GM23248 (cell line): ENCODE results near the gene GLUD1. TPM values are rescaled to one million over a fixed set of nuclear protein-coding genes. Genes with fewer than 3 reads are reported as not detected.
"Not testable (repeated sequence)": the region's sequence is repeated elsewhere in the genome, so short reads cannot be mapped to it uniquely, and the experiment has no call there.

ENCODE experiments used
- DNase-seq: peaks from one replicate; pipeline ENCODE4 v3.0.0-alpha.2; 2015
- H2AFZ ChIP-seq: fragments of 200-600 bp; sonication (generic); 2 replicates; pipeline ENCODE4 v1.6.1; 2016; ENCODE audit warnings: antibody characterized with exemption
- H3F3A ChIP-seq: fragments of 200-600 bp; sonication (generic); 2 replicates; pipeline ENCODE4 v1.6.1; 2016; ENCODE audit warnings: mild to moderate bottlenecking, antibody characterized with exemption, mixed run types; ENCODE audit not compliant: insufficient read depth
- H3K27ac ChIP-seq: fragments of 200-600 bp; sonication (generic); 2 replicates; pipeline ENCODE4 v1.5.1; 2016; ENCODE audit warnings: mild to moderate bottlenecking
- H3K27me3 ChIP-seq: fragments of 200-600 bp; sonication (generic); replicated peaks from 2 replicates; pipeline ENCODE4 v1.6.1; 2016; ENCODE audit warnings: mild to moderate bottlenecking; ENCODE audit not compliant: insufficient read depth
- H3K36me3 ChIP-seq: fragments of 200-600 bp; sonication (generic); 2 replicates; pipeline ENCODE4 v1.6.1; 2016; ENCODE audit warnings: low read depth, mild to moderate bottlenecking
- H3K4me1 ChIP-seq: fragments of 200-600 bp; sonication (generic); 2 replicates; pipeline ENCODE4 v1.6.1; 2016; ENCODE audit warnings: mild to moderate bottlenecking; ENCODE audit not compliant: insufficient read depth
- H3K4me2 ChIP-seq: fragments of 200-600 bp; sonication (generic); one replicate; pipeline ENCODE4 v1.6.1; 2016; ENCODE audit warnings: mild to moderate bottlenecking; ENCODE audit not compliant: unreplicated experiment
- H3K4me3 ChIP-seq: fragments of 200-600 bp; sonication (generic); 2 replicates; pipeline ENCODE4 v1.5.1; 2016; ENCODE audit warnings: mild to moderate bottlenecking
- H3K79me2 ChIP-seq: fragments of 200-600 bp; sonication (generic); 2 replicates; pipeline ENCODE4 v1.6.1; 2016; ENCODE audit warnings: mild to moderate bottlenecking; ENCODE audit not compliant: insufficient read depth
- H3K9ac ChIP-seq: fragments of 200-600 bp; sonication (generic); 2 replicates; pipeline ENCODE4 v1.6.1; 2016; ENCODE audit warnings: mild to moderate bottlenecking
- H3K9me2 ChIP-seq: fragments of 200-600 bp; sonication (generic); 2 replicates; pipeline ENCODE4 v1.6.1; 2016; ENCODE audit warnings: mixed run types, mild to moderate bottlenecking, moderate library complexity; ENCODE audit not compliant: insufficient read depth
- H3K9me3 ChIP-seq: fragments of 200-600 bp; sonication (generic); one replicate; pipeline ENCODE4 v1.6.1; 2017; ENCODE audit warnings: low read depth
- H4K20me1 ChIP-seq: fragments of 200-600 bp; sonication (generic); 2 replicates; pipeline ENCODE4 v1.6.0; 2016; ENCODE audit not compliant: insufficient read depth
- EZH2 ChIP-seq: fragments of 200-600 bp; sonication (generic); IDR thresholded peaks from 2 replicates; pipeline ENCODE4 v1.6.1; 2018; ENCODE audit warnings: antibody characterized with exemption, mild to moderate bottlenecking; ENCODE audit not compliant: insufficient read depth, poor library complexity, severe bottlenecking
- EZH2phosphoT487 ChIP-seq: fragments of 200-600 bp; sonication (generic); IDR thresholded peaks from 2 replicates; pipeline ENCODE4 v1.6.1; 2018; ENCODE audit warnings: antibody characterized with exemption, moderate library complexity, mild to moderate bottlenecking, low read depth; ENCODE audit not compliant: insufficient read depth
- WGBS, 2 experiments: methylation state at CpG; one replicate each; pipeline ENCODE4 v1.1.6; 2015 to 2017; ENCODE audit warnings: low lambda C conversion rate in 2 of 2, low coverage in 1 of 2; ENCODE audit errors: missing lambda C conversion rate in 2 of 2; 5-methylcytosine and 5-hydroxymethylcytosine counted together
- in situ Hi-C: fragments of 300-500 bp; cut with MboI; formaldehyde crosslinking; loops from 2 replicates; pipeline ENCODE4 v1.15.0; 2020
- polyA plus RNA-seq: library from polyadenylated mRNA; unstranded; fragments of >200 nt; fragmentation: Nextera tagmentation; extraction: Ambion mirVana; gene quantifications from 2 replicates; pipeline ENCODE4 v1.2.1, GENCODE V29; 2016
- small RNA-seq: library from RNA; depleted of rRNA; stranded (forward); fragments of <200 nt; gene quantifications from one replicate; pipeline ENCODE3, GENCODE V24; 2014; ENCODE audit warnings: low read depth, low replicate concordance
- total RNA-seq: library from RNA; depleted of rRNA; stranded (reverse); fragments of >200 nt; shearing (Covaris generic); gene quantifications from 2 replicates; pipeline ENCODE4 v1.2.3, GENCODE V29; 2014; rRNA removed

Gene GLUD1
- total and polyA plus RNA-seq, 2 experiments from 2014 or later = 98.8 to 209 TPM

GRCh38 chr10:87007674-87008073 is 87.0 kb downstream of the GLUD1 start:
- H3K27ac ChIP-seq = not testable (repeated sequence)

DNA sequence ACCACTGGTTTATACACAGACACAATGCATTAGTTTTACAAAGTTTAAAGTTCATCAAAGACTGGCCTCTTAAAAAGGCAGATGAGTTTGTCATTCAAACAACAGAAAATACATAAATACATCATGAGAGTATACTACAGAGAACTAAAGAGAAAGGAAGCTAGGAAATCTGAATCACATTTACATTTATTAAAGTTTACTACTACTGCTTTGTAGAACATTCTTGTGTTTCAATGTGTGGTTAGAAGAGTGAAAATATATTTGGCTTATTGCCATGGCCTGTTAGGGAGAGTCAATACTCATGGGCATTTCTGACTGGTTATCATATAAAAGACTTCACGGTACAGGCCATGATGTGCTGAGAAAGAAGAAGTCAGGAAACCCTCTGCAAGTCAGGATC is 87.5 kb downstream of the GLUD1 start:
- H4K20me1 ChIP-seq, H3K4me3 ChIP-seq, DNase-seq, H3K4me2 ChIP-seq, H3K79me2 ChIP-seq, H3K9ac ChIP-seq, H3F3A ChIP-seq, H3K27ac ChIP-seq, H3K9me3 ChIP-seq, H3K9me2 ChIP-seq, H2AFZ ChIP-seq, H3K4me1 ChIP-seq, H3K27me3 ChIP-seq, H3K36me3 ChIP-seq, in situ Hi-C loops: not testable (repeated sequence)
- 81 to 100% methylated on average over 1 of the region's 1 CpG for WGBS, 2 experiments

More at GRCh38 chr10:87007674-87008073, 87.0 kb downstream of the GLUD1 start:
- H3K79me2 ChIP-seq, in situ Hi-C loops, H4K20me1 ChIP-seq, H3K27me3 ChIP-seq, H3K4me1 ChIP-seq, H3K36me3 ChIP-seq, H3F3A ChIP-seq, H3K9ac ChIP-seq, DNase-seq, H3K9me2 ChIP-seq, H3K4me2 ChIP-seq, H2AFZ ChIP-seq, H3K4me3 ChIP-seq, H3K9me3 ChIP-seq: not testable (repeated sequence)
- whole genome bisulfite sequencing, 2 experiments = 91 to 98% methylated on average over 3 to 6 of the region's 6 CpGs

DNA sequence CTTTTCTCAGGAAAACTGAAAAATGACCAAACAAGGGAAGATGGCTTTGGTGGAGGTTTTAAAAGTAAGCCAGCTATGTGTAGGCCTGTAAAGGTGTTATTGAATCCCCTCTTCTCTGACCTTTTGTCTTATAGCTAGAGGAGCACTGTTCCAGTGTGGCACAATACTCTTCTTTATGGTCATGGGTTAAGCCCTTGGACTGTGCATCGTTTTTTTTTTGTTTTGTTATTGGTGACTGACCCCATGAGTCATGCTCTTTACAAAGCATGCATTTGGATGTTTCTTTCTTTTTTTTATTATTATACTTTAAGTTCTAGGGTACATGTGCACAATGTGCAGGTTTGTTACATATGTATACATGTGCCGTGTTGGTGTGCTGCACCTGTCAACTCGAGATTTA is 94.2 kb downstream of the GLUD1 start:
- H3K4me2 ChIP-seq = no peak overlapping the region
- peak; percentile 64 for DNase-seq
- WGBS, 2 experiments = 49 to 50% methylated on average over 3 of the region's 3 CpGs

More for the DNA sequence above, 94.2 kb downstream of the GLUD1 start:
- Histone ChIP-seq H3K9ac (no peak overlapping the region), H3K27ac (no peak overlapping the region), H4K20me1 (no peaks in the 10 kb centered on the region), H2AFZ (no peak overlapping the region), H3K36me3 (no peaks in the 10 kb centered on the region), H3K9me2 (no peaks in the 10 kb centered on the region), H3K27me3 (no peaks in the 10 kb centered on the region), H3K79me2 (no peaks in the 10 kb centered on the region), H3F3A (no peaks in the 10 kb centered on the region), H3K4me1 (no peaks in the 10 kb centered on the region), H3K4me3 (no peak overlapping the region), H3K9me3 (no peaks in the 10 kb centered on the region)
- TF ChIP-seq EZH2phosphoT487 = no peak
- TF ChIP-seq EZH2 = no peak
- in situ Hi-C loops = no loop called here

Small RNA genes lying within 50 kb of the gene (small RNA-seq; reads per million reads assigned to genes)
- not detected for gene AL136982.5
- not detected for gene FAM25A
- gene RNU6-529P = not detected

Other genes starting within 250 kb of the GLUD1 start
- 4.5 and 7.3 TPM in 2 replicates for gene MMRN2, start 137.2 kb downstream of the GLUD1 start, total RNA-seq
- gene MMRN2, start 137.2 kb downstream of the GLUD1 start, polyA plus RNA-seq = 1.2 and 1.5 TPM in 2 replicates
- 1.2 and 1.8 TPM in 2 replicates for gene SNCG, start 136.2 kb downstream of the GLUD1 start, total RNA-seq
- gene SNCG, start 136.2 kb downstream of the GLUD1 start, polyA plus RNA-seq = 2.8 and 3.1 TPM in 2 replicates
- gene ADIRF, start 126.4 kb downstream of the GLUD1 start, total RNA-seq = 17.6 and 34.1 TPM in 2 replicates
- 175 and 184 TPM in 2 replicates for gene ADIRF, start 126.4 kb downstream of the GLUD1 start, polyA plus RNA-seq
- gene FAM25A, start 74.5 kb downstream of the GLUD1 start, total RNA-seq = not detected in 2 replicates
- gene FAM25A, start 74.5 kb downstream of the GLUD1 start, polyA plus RNA-seq = not detected in 2 replicates
- gene SHLD2, start 363 bp upstream of the GLUD1 start, total RNA-seq = 17.8 and 22.9 TPM in 2 replicates
- gene SHLD2, start 363 bp upstream of the GLUD1 start, polyA plus RNA-seq = 13.5 and 14.0 TPM in 2 replicates
- 0.11 and 1.0 TPM in 2 replicates for gene NUTM2A, start 130.6 kb upstream of the GLUD1 start, total RNA-seq
- gene NUTM2A, start 130.6 kb upstream of the GLUD1 start, polyA plus RNA-seq = not detected in 2 replicates